GM18858 (cell line): Measurements from ENCODE around the gene ZFAND2B.
A peak's percentile ranks its signal among the peaks of the same experiment; 100 is the strongest.

Experiments
- ATAC-seq: cut with Tn5 transposase; IDR thresholded peaks from one replicate; pipeline ENCODE4 v1.9.1; 2021; ENCODE audit not compliant: unreplicated experiment

The ZFAND2B gene

GRCh38 chr2:219206328-219207133 is at the start of gene ZFAND2B:
ZFAND2B (plus strand) TSS chr2:219206782; CDS start chr2:219206988, 206 bp downstream.
- ATAC-seq, result peak; percentile 92

DNA sequence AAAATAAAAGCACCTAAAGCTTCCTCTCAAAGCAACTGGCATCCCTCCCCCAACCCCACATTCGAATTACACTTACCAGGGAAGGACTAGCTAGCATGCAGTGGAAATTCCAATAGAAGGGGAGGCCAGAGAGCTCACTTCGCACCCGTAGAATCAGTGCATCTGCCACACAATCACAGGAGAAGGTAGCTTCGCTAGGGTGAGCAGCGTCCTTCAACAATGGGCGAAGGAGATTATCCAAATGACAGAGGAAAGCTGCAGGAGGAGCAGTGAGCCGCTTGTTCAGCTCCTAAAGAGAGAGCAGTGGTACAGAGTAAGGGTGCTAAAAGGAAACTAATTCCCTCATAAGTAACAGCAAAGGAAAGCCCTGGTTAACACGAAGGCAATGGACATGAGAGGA is 49.2 kb upstream of the ZFAND2B start:
- ATAC-seq, result no peak

GRCh38 chr2:219158025-219158424 is 48.6 kb upstream of the ZFAND2B start:
- no peak for ATAC-seq

DNA sequence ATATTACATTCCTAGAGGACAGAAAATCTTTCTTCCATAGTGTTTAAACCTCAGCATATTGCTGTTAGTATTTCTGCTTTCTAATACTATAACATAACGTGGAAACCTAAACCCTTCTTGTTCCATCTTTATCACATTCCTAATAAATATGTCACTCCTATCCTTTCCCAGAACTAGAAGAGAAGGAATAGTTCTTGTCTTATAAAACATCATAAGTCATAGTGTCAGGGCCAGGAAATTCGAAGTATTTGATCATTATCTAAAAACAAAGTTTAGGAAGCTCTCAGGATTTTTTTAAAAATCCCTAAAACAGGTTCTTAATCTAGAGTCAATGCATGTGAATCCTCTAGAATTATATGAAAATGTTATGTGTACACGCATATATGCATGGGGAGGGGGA is 48.0 kb upstream of the ZFAND2B start:
- no peak for ATAC-seq

DNA sequence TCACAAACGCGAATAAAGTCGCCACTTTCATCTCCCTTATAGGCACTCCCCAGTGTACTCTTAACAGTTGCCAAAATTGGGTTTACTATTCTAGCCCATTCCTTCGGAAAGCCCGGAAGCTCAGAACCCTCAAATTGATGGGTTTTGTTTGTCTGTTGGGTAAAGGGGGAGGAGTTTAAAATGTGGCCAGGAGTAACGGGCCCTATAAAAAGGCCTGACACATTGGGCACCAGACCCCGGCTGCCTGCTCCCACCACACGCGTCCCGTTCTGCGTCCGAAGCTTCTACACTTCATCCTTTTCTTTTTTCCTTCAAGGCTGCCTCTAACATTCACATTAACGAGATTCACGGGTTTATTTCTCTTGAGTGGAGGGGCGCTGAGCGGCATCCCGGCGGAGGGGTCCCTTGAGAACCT is 46.8 kb upstream of the ZFAND2B start:
- no peak for ATAC-seq

DNA sequence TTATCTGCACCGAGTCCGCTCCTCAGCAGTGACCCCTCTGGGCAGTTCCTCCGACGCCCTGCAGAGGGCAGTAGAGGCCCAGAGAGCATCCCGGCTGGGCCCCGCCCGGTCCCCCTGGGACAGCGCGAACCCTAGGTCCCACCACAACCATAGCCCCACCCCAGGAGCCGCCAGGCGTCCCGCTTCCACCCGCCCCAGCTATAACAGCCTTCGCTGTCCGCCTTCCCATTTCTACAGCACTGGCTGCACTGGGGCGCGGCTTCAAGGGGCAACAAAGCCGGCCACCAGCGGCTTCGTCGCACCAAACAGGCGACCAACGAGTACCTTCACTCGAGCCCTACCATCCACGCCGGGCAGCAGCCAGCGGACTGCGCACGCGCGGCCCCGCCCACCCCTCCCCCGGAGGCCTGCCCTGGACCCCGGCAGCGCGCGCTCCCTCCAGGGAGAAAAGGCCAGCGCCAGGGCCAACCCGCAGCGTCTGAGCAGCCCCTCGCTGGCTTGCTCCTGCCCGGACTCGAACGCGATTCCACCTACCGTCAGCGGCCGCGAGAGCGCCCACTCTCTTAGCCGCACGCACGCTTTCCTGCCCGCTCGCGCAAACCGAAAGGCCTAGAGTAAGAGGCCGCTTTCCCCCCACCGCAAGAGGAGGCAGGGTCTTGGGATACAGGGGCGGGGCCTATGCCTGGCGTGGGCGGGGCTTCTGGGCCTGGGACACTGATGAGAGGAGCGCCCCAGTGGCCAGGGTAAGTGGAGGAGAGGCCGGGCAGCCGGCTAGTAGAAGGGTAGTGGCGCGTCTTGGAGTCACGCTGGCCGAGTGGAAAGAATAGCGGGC is 46.2 kb upstream of the ZFAND2B start, which contains the start of gene NHEJ1:
Gene NHEJ1, minus strand, starts transcription at position 630 of the 832 bp plus-strand sequence. CDS start 2,453 bp downstream, outside the sequence.
- peak; percentile 77 for ATAC-seq

GRCh38 chr2:219161097-219161496 is 45.5 kb upstream of the ZFAND2B start:
- no peak for ATAC-seq

- no peak for ATAC-seq
Observed at GRCh38 chr2:219163156-219163555, 43.4 kb upstream of the ZFAND2B start.

DNA sequence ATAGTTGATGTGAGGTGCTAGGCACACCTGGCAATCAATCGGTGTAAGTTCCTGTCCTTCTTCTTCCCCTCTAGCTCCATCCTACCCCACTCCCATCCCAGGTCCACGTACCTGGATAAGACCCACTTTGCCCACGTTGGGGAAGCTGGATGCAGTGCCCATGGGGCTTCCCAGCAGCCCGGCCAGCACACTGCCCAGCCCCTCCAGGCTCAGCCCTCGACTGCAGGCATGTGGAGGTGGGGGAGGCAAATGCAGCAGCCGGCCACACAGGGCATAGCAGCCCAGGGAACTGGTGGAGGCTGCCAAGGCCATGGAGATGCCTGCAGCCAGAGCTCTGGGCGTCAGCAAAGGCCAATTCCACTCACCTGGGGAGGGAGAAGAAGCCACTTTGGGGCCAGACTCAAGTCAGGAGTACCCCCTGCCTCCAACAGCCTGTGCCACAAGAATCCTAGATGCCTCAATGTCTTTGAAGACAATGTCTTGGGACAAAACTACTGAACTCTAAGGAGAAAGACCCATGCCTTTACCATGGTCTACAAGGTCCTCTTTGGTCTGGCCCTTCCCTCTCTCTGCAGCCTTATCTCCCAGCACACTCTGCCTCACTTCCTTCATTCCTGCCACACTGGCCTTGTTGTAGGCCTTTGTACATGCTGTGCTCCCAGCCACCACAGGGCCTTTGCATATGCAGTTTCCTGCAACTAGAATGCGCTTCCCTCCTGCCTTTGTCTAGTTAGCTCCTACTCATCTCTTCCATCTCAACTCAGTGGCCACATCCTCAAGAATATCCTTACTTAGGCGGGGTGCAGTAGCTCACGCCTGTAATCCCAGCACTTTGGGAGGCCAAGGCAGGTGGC is 41.3 kb upstream of the ZFAND2B start:
- ATAC-seq, result no peak

GRCh38 chr2:219167997-219168396 is 38.6 kb upstream of the ZFAND2B start:
- ATAC-seq, result no peak

DNA sequence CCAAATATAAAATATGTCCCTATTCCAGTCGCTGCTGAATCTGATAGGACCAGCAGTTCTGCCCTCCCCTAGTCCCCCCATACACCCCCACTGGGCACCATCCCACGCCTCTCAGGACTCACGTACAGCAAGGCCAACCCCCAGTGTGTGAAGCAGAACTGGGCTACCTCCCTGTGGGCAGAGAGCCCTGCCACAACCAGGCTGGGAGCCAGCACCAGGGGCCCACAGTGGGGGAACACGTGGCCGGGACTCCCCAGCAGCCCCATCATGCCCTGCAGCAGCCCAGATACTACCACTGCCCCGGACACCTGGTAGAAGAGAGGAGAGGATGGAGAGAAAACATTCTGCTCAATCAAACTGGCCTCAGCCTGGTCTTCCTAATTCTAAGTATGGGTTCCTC is 38.1 kb upstream of the ZFAND2B start:
- ATAC-seq, result no peak

DNA sequence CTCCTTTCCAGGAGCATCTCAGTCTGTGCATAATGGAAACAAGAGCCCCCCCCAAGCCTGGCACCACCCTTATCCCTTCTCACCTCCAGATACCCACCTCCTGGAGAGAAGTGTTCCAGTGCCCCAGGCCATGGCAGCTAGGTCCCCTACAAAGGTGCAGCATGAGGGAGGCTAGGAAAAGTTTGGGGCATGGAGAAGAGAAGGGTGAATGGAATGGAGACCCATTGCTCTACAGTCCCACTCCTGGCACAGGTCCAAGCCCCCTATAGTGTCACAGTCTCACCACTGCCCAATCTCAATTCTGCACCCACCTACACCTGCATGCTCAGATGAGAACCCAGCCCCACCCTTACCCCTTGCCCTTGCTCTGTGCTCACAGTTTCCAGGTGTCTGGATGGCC is 37.6 kb upstream of the ZFAND2B start:
- no peak for ATAC-seq

- no peak for ATAC-seq
Observed at GRCh38 chr2:219169930-219170654, 36.5 kb upstream of the ZFAND2B start, which contains the start of gene SLC23A3. SLC23A3 (minus strand) TSS chr2:219170029; CDS start chr2:219169984, 45 bp downstream.

DNA sequence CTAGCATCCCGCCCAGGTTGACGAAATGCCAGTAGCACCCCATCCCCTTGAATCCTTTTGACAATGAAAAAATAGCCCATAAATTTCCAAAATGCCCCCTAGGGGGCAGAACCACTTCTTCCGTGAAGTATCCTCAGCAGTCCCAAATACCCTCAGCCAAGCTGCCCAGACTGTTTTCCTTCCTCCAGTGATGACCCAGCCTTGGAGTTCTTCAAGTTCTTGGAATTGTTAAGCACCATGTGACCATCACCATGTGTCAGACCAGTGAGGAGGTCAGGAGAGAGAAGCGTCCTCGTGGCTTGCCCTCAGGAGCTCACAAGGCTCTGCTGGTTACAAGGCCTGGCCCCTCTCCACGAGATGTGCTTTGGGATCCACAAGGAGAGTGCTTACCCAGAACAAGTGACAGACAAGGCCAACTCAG is 35.3 kb upstream of the ZFAND2B start:
- ATAC-seq, result no peak

GRCh38 chr2:219172231-219173154 is 34.1 kb upstream of the ZFAND2B start:
- ATAC-seq, result no peak

GRCh38 chr2:219173176-219173575 is 33.4 kb upstream of the ZFAND2B start:
- ATAC-seq, result no peak

GRCh38 chr2:219174146-219174545 is 32.4 kb upstream of the ZFAND2B start:
- ATAC-seq, result no peak

- no peak for ATAC-seq
Observed at GRCh38 chr2:219174801-219175200, 31.8 kb upstream of the ZFAND2B start.

DNA sequence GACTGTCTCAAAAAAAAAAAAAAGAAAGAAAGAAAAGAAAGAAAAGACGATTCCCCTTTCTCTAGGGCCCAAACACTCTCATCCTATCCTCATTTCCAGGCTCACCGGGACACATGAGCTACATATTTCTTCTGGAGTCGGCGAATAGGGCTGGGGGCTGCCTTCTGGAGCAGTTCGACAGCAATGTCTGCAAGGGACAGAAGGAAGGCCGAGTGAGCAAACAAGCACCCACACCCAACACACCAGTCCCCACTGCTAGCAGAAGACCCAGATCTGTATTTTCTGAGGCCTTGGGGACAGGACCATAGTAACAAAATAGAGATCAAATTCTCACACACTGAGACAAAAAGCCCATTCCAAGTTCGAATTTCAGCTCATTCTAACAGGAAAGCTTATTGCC is 31.1 kb upstream of the ZFAND2B start:
- no peak for ATAC-seq
